IMR-90 (cell line): ENCODE measurements around the gene POLR2C.

Source experiments
- BHLHE40 ChIP-seq: fragments of 150-350 bp; IDR thresholded peaks from 2 replicates; pipeline ENCODE4 v1.6.1; 2016; ENCODE audit warnings: mild to moderate bottlenecking, low read depth, low read length
- CEBPB ChIP-seq: IDR thresholded peaks from 2 replicates; pipeline ENCODE4 v1.6.1; 2012; ENCODE audit warnings: low read depth, low read length, improper control_type of control experiment
- FOS ChIP-seq: fragments of 150-350 bp; IDR thresholded peaks from 2 replicates; pipeline ENCODE4 v1.6.1; 2016; ENCODE audit warnings: low read depth, low read length
- POLR2A ChIP-seq: IDR thresholded peaks from 2 replicates; pipeline ENCODE4 v1.6.1; 2012; ENCODE audit warnings: mild to moderate bottlenecking, low read depth, low read length
- TF ChIP-seq, protein P1 (sequence below): conservative IDR thresholded peaks from 2 replicates; pipeline ENCODE4 v1.5.1; 2012; ENCODE audit warnings: mild to moderate bottlenecking, low read depth, low read length, improper control_type of control experiment

DNA sequence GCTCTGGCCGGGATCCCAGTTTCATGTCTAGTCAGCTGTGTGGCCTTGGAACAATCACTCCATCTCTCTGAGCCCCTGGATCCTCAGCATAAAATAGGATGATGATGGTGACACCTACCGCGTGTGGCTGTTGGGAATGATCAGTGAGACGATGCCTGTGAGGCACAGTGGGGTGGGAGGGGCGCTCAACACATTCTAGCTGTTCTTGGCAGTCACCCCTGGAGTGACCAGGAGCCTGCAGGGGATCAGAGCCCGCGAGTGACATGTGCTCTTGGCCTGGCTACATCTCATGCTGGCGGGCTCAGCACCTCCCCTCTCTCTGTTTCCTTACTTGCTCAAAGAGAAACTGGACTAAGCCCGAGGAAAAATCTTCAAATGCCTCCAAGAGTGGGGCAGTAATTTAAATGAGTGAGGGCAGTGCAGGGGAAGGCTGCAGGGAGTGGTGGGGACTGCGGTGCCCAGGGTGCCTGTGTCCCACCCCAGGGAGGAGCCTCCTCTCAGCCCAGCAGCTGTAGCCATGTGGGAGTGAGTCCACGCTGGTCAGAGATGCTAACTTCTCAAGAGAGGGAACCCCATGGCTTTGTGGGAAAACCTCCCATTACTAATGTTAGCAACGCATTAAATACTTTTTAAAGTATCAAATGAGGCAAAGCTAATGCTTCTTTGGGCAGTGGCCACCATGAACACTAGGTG is 46.9 kb downstream of the POLR2C start:
- no peak for TF ChIP-seq FOS
- no peak for TF ChIP-seq CEBPB
- TF ChIP-seq, protein P1, sequence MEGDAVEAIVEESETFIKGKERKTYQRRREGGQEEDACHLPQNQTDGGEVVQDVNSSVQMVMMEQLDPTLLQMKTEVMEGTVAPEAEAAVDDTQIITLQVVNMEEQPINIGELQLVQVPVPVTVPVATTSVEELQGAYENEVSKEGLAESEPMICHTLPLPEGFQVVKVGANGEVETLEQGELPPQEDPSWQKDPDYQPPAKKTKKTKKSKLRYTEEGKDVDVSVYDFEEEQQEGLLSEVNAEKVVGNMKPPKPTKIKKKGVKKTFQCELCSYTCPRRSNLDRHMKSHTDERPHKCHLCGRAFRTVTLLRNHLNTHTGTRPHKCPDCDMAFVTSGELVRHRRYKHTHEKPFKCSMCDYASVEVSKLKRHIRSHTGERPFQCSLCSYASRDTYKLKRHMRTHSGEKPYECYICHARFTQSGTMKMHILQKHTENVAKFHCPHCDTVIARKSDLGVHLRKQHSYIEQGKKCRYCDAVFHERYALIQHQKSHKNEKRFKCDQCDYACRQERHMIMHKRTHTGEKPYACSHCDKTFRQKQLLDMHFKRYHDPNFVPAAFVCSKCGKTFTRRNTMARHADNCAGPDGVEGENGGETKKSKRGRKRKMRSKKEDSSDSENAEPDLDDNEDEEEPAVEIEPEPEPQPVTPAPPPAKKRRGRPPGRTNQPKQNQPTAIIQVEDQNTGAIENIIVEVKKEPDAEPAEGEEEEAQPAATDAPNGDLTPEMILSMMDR: no peak
- no peak for TF ChIP-seq POLR2A
- TF ChIP-seq BHLHE40: no peak
